WTC11 (cell line): Measurements from ENCODE around the gene COPS3. TPM values are rescaled to one million over a fixed set of nuclear protein-coding genes. Genes with fewer than 3 reads are reported as not detected.

Experiments
- ATAC-seq: fragments of 200-7000 bp; cut with Tn5 transposase; 2 replicates; pipeline ENCODE4 v1.10.0; 2021; ENCODE audit warnings: mild to moderate bottlenecking, moderate library complexity
- Bru-seq: library from RNA; stranded (reverse); fragments of 400-500 nt; gene quantifications from one replicate; lab custom pipeline; 2021; lab: Mats Ljungman, UMichigan
- CTCF ChIA-PET: fragments of 300-600 bp; sonication (Branson Sonifier 250); formaldehyde crosslinking; loops from one replicate; lab custom pipeline; 2021; ENCODE audit warnings: antibody characterized with exemption; lab: Charles Lee
- POLR2A ChIA-PET: fragments of 350-600 bp; sonication (Branson Sonifier 250); formaldehyde crosslinking; loops from one replicate; lab custom pipeline; 2021; ENCODE audit warnings: antibody characterized with exemption; lab: Charles Lee
- DNase-seq: peaks from one replicate; pipeline ENCODE4 v3.0.0; 2021; ENCODE audit warnings: low spot score
- H3K27ac Mint-ChIP-seq: 2 replicates; pipeline ENCODE4 v1.8.0; 2021; ENCODE audit warnings: mixed read lengths
- H3K27me3 Mint-ChIP-seq: 2 replicates; pipeline ENCODE4 v1.8.0; 2021; ENCODE audit warnings: low read depth, mild to moderate bottlenecking, moderate library complexity, mixed read lengths
- H3K36me3 Mint-ChIP-seq: 2 replicates; pipeline ENCODE4 v1.8.0; 2021; ENCODE audit warnings: mixed read lengths
- H3K4me1 Mint-ChIP-seq: 2 replicates; pipeline ENCODE4 v1.8.0; 2022; ENCODE audit warnings: mixed read lengths
- H3K4me3 Mint-ChIP-seq: 2 replicates; pipeline ENCODE4 v1.8.0; 2021; ENCODE audit warnings: mild to moderate bottlenecking, moderate library complexity, mixed read lengths
- H3K9me3 Mint-ChIP-seq: 2 replicates; pipeline ENCODE4 v1.8.0; 2021; ENCODE audit warnings: mixed read lengths
- CBFB ChIP-seq: sonication (generic); formaldehyde crosslinking; IDR thresholded peaks from 2 replicates; pipeline ENCODE4 v1.8.1; 2022; ENCODE audit warnings: mild to moderate bottlenecking, low read depth, missing genetic modification reagents
- ELF4 ChIP-seq: sonication (generic); formaldehyde crosslinking; IDR thresholded peaks from 2 replicates; pipeline ENCODE4 v1.8.1; 2022; ENCODE audit warnings: low read depth, mild to moderate bottlenecking, moderate library complexity, missing genetic modification reagents
- ESRRA ChIP-seq: sonication (generic); formaldehyde crosslinking; IDR thresholded peaks from 2 replicates; pipeline ENCODE4 v1.8.1; 2022; ENCODE audit warnings: mild to moderate bottlenecking, missing genetic modification reagents, borderline replicate concordance
- ETV6 ChIP-seq: sonication (generic); formaldehyde crosslinking; IDR thresholded peaks from 2 replicates; pipeline ENCODE4 v1.8.1; 2022; ENCODE audit warnings: mild to moderate bottlenecking, missing genetic modification reagents
- FOXP1 ChIP-seq: sonication (generic); formaldehyde crosslinking; IDR thresholded peaks from 2 replicates; pipeline ENCODE4 v1.8.0; 2022; ENCODE audit warnings: missing genetic modification reagents, mild to moderate bottlenecking, moderate library complexity, borderline replicate concordance
- GABPB1 ChIP-seq: sonication (generic); formaldehyde crosslinking; IDR thresholded peaks from 2 replicates; pipeline ENCODE4 v1.8.1; 2023; ENCODE audit warnings: mild to moderate bottlenecking, missing genetic modification reagents
- GRHL2 ChIP-seq: fragments of 250-450 bp; sonication (Bioruptor Pico); IDR thresholded peaks from 2 replicates; pipeline ENCODE4 v1.8.0; 2022; ENCODE audit warnings: mild to moderate bottlenecking, moderate library complexity; ENCODE audit not compliant: insufficient replicate concordance, severe bottlenecking
- NFYB ChIP-seq: sonication (generic); formaldehyde crosslinking; conservative IDR thresholded peaks from 2 replicates; pipeline ENCODE4 v1.8.0; 2022; ENCODE audit warnings: low read depth, missing genetic modification reagents
- NR1H2 ChIP-seq: sonication (generic); formaldehyde crosslinking; IDR thresholded peaks from 2 replicates; pipeline ENCODE4 v1.9.0; 2021; ENCODE audit warnings: mild to moderate bottlenecking, moderate library complexity, missing genetic modification reagents
- NR2C2 ChIP-seq: sonication (generic); formaldehyde crosslinking; IDR thresholded peaks from 2 replicates; pipeline ENCODE4 v1.8.0; 2022; ENCODE audit warnings: mild to moderate bottlenecking, missing genetic modification reagents
- NR3C1 ChIP-seq: sonication (generic); formaldehyde crosslinking; conservative IDR thresholded peaks from 2 replicates; pipeline ENCODE4 v1.8.1; 2023; ENCODE audit warnings: low read depth, mild to moderate bottlenecking, missing genetic modification reagents
- OVOL2 ChIP-seq: fragments of 250-450 bp; sonication (Bioruptor Pico); IDR thresholded peaks from 2 replicates; pipeline ENCODE4 v1.9.0; 2021; ENCODE audit warnings: mild to moderate bottlenecking, borderline replicate concordance
- ZNF232 ChIP-seq: sonication (generic); formaldehyde crosslinking; IDR thresholded peaks from 2 replicates; pipeline ENCODE4 v1.8.0; 2022; ENCODE audit warnings: mild to moderate bottlenecking, missing genetic modification reagents
- ZNF396 ChIP-seq: fragments of 250-450 bp; sonication (Bioruptor Pico); IDR thresholded peaks from 2 replicates; pipeline ENCODE4 v1.8.0; 2021; ENCODE audit warnings: mild to moderate bottlenecking, moderate library complexity, borderline replicate concordance
- long read RNA-seq, 3 experiments: library from RNA in 1 of 3; library from capped mRNA in 1 of 3; library from polyadenylated mRNA in 1 of 3; unstranded in 2 of 3; stranded (forward) in 1 of 3; transcript quantifications; one replicate each; pipeline ENCODE4 v2.0.0, GENCODE V29; 2021
- total RNA-seq: library from RNA; stranded (reverse); gene quantifications from 3 replicates; pipeline ENCODE4 v1.2.3, GENCODE V29; 2021
- TF ChIP-seq, protein P1 (sequence below): sonication (generic); formaldehyde crosslinking; IDR thresholded peaks from 2 replicates; pipeline ENCODE4 v1.8.1; 2023; ENCODE audit warnings: mild to moderate bottlenecking, missing genetic modification reagents
- TF ChIP-seq, protein P2 (sequence below): sonication (generic); formaldehyde crosslinking; IDR thresholded peaks from 2 replicates; pipeline ENCODE4 v1.8.0; 2022; ENCODE audit warnings: mild to moderate bottlenecking, missing genetic modification reagents
- TF ChIP-seq, protein P3 (sequence below): sonication (generic); formaldehyde crosslinking; IDR thresholded peaks from 2 replicates; pipeline ENCODE4 v1.8.0; 2023; ENCODE audit warnings: missing genetic modification reagents
- TF ChIP-seq, protein P4 (sequence below): sonication (generic); formaldehyde crosslinking; IDR thresholded peaks from 2 replicates; pipeline ENCODE4 v1.8.1; 2022; ENCODE audit warnings: mild to moderate bottlenecking, missing genetic modification reagents, moderate library complexity, borderline replicate concordance
- TF ChIP-seq, protein P5 (sequence below): sonication (generic); formaldehyde crosslinking; conservative IDR thresholded peaks from 2 replicates; pipeline ENCODE4 v1.8.1; 2023; ENCODE audit warnings: mild to moderate bottlenecking, low read depth, missing genetic modification reagents, moderate library complexity
- TF ChIP-seq, protein P6 (sequence below): sonication (generic); formaldehyde crosslinking; IDR thresholded peaks from 2 replicates; pipeline ENCODE4 v1.8.1; 2022; ENCODE audit warnings: missing genetic modification reagents, borderline replicate concordance
- TF ChIP-seq, protein P7 (sequence below): sonication (generic); formaldehyde crosslinking; IDR thresholded peaks from 2 replicates; pipeline ENCODE4 v1.8.1; 2023; ENCODE audit warnings: mild to moderate bottlenecking, missing genetic modification reagents, moderate library complexity

COPS3 gene
- 71.6 to 78.3 TPM (median 74.8 TPM) in 3 replicates for total RNA-seq
- Bru-seq, nascent RNA = percentile 76 among the genes with signal in this experiment
- long read RNA-seq, experiment 1, transcript COPS3-201 (12 exons, 1,641 nt) = major isoform, 241 of 317 reads
- long read RNA-seq, experiment 1, partial matches to known transcripts = 7 of 317 reads
- long read RNA-seq, experiment 1, other reads (novel, unspliced or antisense) = 69 of 317 reads
- long read RNA-seq, experiment 2, transcript COPS3-201 (12 exons, 1,641 nt) = major isoform, 67 of 115 reads
- long read RNA-seq, experiment 2, partial matches to known transcripts = 20 of 115 reads
- long read RNA-seq, experiment 2, other reads (novel, unspliced or antisense) = 27 of 115 reads
- long read RNA-seq, experiment 3, transcript COPS3-201 (12 exons, 1,641 nt) = major isoform, 173 of 222 reads
- long read RNA-seq, experiment 3, partial matches to known transcripts = 2 of 222 reads
- long read RNA-seq, experiment 3, other reads (novel, unspliced or antisense) = 46 of 222 reads

DNA sequence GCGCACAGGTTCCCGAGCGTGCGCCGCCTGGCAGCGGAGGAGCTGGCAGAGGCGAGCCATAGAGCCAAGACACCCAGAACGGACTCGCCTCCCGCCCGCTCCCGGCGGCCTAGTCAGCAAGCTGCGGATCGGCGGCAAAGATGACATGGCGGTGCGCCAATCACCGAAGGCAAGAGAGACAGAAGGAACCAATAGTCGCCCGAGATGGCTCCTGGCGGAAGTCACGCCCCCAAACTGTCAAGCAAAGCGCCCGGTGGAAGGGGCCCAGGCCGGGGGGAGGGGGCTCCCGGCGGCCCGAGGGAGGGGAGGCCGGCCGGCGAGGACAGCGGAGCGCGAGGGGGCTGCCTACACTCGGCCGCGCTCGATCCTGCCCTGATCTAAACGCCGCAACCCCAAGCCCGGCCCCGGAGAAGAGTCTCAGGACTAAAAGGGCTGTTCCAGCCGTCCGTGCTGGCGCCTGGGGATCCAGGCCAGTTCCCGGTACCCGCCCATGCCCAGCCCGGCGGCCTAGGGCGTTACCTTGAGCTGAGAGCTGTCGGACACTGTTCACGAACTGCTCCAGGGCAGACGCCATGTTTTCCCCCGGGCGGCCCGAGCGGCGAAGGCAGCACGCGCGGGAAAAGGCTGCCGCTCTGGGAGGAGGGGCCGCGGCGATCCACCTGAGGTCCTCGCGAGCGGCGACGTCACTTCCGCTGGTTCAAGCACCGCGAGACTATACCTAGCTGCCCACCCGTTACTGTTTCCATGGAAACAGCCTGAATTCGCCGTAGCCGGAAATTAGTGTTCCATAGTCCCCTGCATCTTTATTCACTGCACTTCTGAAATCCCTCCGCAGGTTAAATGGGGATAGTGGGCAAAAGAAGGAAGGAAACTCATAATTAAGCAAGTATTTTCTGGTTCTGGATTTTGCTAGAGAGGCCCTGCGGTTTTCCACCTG, at the start of gene COPS3:
TSS of gene COPS3 (minus strand) at position 634 of the 937 bp plus-strand sequence. CDS start at position 574, 60 bp downstream.
- peaks cover 19% of the 10 kb centered on the region for H3K4me1 Mint-ChIP-seq
- DNase-seq (peak; percentile 95), ATAC-seq (peak; percentile 94)
- peak within 1 kb of the TSS; percentile 98 for H3K27ac Mint-ChIP-seq
- POLR2A ChIA-PET = interaction anchor here (0.7 to 1.4 kb wide), 6 partner anchors 11 to 165 kb away, joined by 3 to 8 read pairs (median 4); no protein-coding TSS in a partner anchor
- no peaks in the 10 kb centered on the region for H3K9me3 Mint-ChIP-seq
- H3K36me3 Mint-ChIP-seq = peaks cover 4% of the 10 kb centered on the region; the same call in 1 of the 2 replicates
- CTCF ChIA-PET = interaction anchor here (0.9 to 2.8 kb wide), 7 partner anchors 11 to 216 kb away, joined by 3 to 17 read pairs (median 5); no protein-coding TSS in a partner anchor
- H3K4me3 Mint-ChIP-seq = peak within 1 kb of the TSS; percentile 84
- no peaks in the 10 kb centered on the region; the same call in 1 of the 2 replicates for H3K27me3 Mint-ChIP-seq
- TF ChIP-seq NR1H2 (CRISPR knock-in tag) (no peak), ZNF396 (CRISPR knock-in tag) (no peak), ZNF232 (CRISPR knock-in tag) (no peak), NR2C2 (CRISPR knock-in tag) (no peak), ESRRA (CRISPR knock-in tag) (peak; percentile 70; the same call in 1 of the 2 replicates), GRHL2 (CRISPR knock-in tag) (no peak), GABPB1 (CRISPR knock-in tag) (peak; percentile 51), CBFB (CRISPR knock-in tag) (no peak), NR3C1 (CRISPR knock-in tag) (no peak), FOXP1 (CRISPR knock-in tag) (peak; percentile 77; the same call in 1 of the 2 replicates), ETV6 (no peak), NFYB (peak; percentile 79), ELF4 (CRISPR knock-in tag) (no peak), OVOL2 (CRISPR knock-in tag) (no peak)
- TF ChIP-seq, protein P1, sequence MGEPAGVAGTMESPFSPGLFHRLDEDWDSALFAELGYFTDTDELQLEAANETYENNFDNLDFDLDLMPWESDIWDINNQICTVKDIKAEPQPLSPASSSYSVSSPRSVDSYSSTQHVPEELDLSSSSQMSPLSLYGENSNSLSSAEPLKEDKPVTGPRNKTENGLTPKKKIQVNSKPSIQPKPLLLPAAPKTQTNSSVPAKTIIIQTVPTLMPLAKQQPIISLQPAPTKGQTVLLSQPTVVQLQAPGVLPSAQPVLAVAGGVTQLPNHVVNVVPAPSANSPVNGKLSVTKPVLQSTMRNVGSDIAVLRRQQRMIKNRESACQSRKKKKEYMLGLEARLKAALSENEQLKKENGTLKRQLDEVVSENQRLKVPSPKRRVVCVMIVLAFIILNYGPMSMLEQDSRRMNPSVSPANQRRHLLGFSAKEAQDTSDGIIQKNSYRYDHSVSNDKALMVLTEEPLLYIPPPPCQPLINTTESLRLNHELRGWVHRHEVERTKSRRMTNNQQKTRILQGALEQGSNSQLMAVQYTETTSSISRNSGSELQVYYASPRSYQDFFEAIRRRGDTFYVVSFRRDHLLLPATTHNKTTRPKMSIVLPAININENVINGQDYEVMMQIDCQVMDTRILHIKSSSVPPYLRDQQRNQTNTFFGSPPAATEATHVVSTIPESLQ = 0 out of 2 replicates have a peak, but pooled peaks have one; percentile 52
- TF ChIP-seq, protein P2, sequence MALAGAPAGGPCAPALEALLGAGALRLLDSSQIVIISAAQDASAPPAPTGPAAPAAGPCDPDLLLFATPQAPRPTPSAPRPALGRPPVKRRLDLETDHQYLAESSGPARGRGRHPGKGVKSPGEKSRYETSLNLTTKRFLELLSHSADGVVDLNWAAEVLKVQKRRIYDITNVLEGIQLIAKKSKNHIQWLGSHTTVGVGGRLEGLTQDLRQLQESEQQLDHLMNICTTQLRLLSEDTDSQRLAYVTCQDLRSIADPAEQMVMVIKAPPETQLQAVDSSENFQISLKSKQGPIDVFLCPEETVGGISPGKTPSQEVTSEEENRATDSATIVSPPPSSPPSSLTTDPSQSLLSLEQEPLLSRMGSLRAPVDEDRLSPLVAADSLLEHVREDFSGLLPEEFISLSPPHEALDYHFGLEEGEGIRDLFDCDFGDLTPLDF = no peak
- TF ChIP-seq, protein P3, sequence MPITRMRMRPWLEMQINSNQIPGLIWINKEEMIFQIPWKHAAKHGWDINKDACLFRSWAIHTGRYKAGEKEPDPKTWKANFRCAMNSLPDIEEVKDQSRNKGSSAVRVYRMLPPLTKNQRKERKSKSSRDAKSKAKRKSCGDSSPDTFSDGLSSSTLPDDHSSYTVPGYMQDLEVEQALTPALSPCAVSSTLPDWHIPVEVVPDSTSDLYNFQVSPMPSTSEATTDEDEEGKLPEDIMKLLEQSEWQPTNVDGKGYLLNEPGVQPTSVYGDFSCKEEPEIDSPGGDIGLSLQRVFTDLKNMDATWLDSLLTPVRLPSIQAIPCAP (CRISPR knock-in tag) = no peak
- TF ChIP-seq, protein P4, sequence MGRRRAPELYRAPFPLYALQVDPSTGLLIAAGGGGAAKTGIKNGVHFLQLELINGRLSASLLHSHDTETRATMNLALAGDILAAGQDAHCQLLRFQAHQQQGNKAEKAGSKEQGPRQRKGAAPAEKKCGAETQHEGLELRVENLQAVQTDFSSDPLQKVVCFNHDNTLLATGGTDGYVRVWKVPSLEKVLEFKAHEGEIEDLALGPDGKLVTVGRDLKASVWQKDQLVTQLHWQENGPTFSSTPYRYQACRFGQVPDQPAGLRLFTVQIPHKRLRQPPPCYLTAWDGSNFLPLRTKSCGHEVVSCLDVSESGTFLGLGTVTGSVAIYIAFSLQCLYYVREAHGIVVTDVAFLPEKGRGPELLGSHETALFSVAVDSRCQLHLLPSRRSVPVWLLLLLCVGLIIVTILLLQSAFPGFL (CRISPR knock-in tag) = no peak
- TF ChIP-seq, protein P5, sequence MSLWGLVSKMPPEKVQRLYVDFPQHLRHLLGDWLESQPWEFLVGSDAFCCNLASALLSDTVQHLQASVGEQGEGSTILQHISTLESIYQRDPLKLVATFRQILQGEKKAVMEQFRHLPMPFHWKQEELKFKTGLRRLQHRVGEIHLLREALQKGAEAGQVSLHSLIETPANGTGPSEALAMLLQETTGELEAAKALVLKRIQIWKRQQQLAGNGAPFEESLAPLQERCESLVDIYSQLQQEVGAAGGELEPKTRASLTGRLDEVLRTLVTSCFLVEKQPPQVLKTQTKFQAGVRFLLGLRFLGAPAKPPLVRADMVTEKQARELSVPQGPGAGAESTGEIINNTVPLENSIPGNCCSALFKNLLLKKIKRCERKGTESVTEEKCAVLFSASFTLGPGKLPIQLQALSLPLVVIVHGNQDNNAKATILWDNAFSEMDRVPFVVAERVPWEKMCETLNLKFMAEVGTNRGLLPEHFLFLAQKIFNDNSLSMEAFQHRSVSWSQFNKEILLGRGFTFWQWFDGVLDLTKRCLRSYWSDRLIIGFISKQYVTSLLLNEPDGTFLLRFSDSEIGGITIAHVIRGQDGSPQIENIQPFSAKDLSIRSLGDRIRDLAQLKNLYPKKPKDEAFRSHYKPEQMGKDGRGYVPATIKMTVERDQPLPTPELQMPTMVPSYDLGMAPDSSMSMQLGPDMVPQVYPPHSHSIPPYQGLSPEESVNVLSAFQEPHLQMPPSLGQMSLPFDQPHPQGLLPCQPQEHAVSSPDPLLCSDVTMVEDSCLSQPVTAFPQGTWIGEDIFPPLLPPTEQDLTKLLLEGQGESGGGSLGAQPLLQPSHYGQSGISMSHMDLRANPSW (CRISPR knock-in tag) = no peak
- TF ChIP-seq, protein P6, sequence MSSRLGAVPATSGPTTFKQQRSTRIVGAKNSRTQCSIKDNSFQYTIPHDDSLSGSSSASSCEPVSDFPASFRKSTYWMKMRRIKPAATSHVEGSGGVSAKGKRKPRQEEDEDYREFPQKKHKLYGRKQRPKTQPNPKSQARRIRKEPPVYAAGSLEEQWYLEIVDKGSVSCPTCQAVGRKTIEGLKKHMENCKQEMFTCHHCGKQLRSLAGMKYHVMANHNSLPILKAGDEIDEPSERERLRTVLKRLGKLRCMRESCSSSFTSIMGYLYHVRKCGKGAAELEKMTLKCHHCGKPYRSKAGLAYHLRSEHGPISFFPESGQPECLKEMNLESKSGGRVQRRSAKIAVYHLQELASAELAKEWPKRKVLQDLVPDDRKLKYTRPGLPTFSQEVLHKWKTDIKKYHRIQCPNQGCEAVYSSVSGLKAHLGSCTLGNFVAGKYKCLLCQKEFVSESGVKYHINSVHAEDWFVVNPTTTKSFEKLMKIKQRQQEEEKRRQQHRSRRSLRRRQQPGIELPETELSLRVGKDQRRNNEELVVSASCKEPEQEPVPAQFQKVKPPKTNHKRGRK = no peak
- TF ChIP-seq, protein P7, sequence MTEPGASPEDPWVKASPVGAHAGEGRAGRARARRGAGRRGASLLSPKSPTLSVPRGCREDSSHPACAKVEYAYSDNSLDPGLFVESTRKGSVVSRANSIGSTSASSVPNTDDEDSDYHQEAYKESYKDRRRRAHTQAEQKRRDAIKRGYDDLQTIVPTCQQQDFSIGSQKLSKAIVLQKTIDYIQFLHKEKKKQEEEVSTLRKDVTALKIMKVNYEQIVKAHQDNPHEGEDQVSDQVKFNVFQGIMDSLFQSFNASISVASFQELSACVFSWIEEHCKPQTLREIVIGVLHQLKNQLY (CRISPR knock-in tag) = no peak
